ENCODE data around the gene OXTR. TPM values are rescaled to one million over a fixed set of nuclear protein-coding genes. Genes with fewer than 3 reads are reported as not detected.

The OXTR gene
- total and polyA plus RNA-seq, 2 of the 4 experiments (the other 2 are of a cell fraction), result 42.8 to 56.1 TPM

- H3K9me3 ChIP-seq (ENCODE audit: control insufficient read depth, insufficient read depth, low read length), result no peaks in the 10 kb centered on the region
- H3K4ac ChIP-seq (ENCODE audit: low read depth, low read length), result no peak overlapping the region
- no peaks in the 10 kb centered on the region for H3K36me3 ChIP-seq (ENCODE audit: control insufficient read depth, insufficient read depth, low read length)
- H4K5ac ChIP-seq (ENCODE audit: low read depth, low read length), result no peak overlapping the region
- H3K4me1 ChIP-seq (ENCODE audit: control insufficient read depth, insufficient read depth, low read length), result peaks cover 4% of the 10 kb centered on the region
- H3K79me1 ChIP-seq (ENCODE audit: low read depth in 1 of 2, low read length in 2 of 2), result no peaks in the 10 kb centered on the region
- no CpG with 5 or more reads among the region's 7 CpGs for WGBS, 2 experiments (ENCODE audit: extremely low coverage in 2 of 2, insufficient read length in 1 of 2)
- no peak overlapping the region for H3K23ac ChIP-seq (ENCODE audit: low read depth, low read length)
- in situ Hi-C loops (cut with MboI; ENCODE audit: low sequenced_read_pairs) (loop anchor here (25.0 kb wide), 1 partner anchor 310 kb away; no protein-coding TSS in a partner anchor), intact Hi-C loops (cut with micrococcal nuclease) (no loop called here), dilution Hi-C loops (cut with HindIII; ENCODE audit: low sequenced_read_pairs, unreplicated experiment) (no loop called here)
- no peak overlapping the region for H3K27ac ChIP-seq (ENCODE audit: insufficient read depth, low read length)
- BruUV-seq (replicated peaks), result no TSS peak
- no peak for ATAC-seq (ENCODE audit: low read depth)
- H3K9me1 ChIP-seq (ENCODE audit: insufficient read depth, low read length), result peaks cover 9% of the 10 kb centered on the region; the same call in 1 of the 2 replicates
- no peak overlapping the region for H3K4me2 ChIP-seq (ENCODE audit: low read depth, low read length)
- H2BK120ac ChIP-seq (ENCODE audit: low read depth, low read length), result no peak overlapping the region
- DNase-seq, result no peak
- no peak overlapping the region for H3K4me3 ChIP-seq (ENCODE audit: insufficient read depth, low read depth, low read length)
- no peak overlapping the region for H3K18ac ChIP-seq (ENCODE audit: low read depth, low read length)
- no peak overlapping the region for H2BK20ac ChIP-seq (ENCODE audit: low read depth, low read length)
- H3K14ac ChIP-seq (replicated peaks; ENCODE audit: low read depth, low read length), result no peak overlapping the region
- H2AFZ ChIP-seq (replicated peaks; ENCODE audit: low read length, poor library complexity), result no peak overlapping the region
- ChIA-PET POLR2A (ENCODE audit: unreplicated experiment) (no interaction called here), CTCF (no interaction called here)
- TF ChIP-seq CTCF (conservative IDR thresholded peaks at IDR 0.05; ENCODE audit: low read depth, low read length) (no peak), MAZ (IDR thresholded peaks at IDR 0.05; ENCODE audit: borderline replicate concordance, low read depth, low read length) (no peak), USF2 (IDR thresholded peaks at IDR 0.05; ENCODE audit: low read depth, low read length) (no peak), CEBPB (IDR thresholded peaks at IDR 0.05; ENCODE audit: low read depth, low read length) (no peak), NFE2L2 (IDR thresholded peaks at IDR 0.05; ENCODE audit: low read depth, low read length) (no peak), POLR2A (IDR thresholded peaks at IDR 0.05; ENCODE audit: low read depth, low read length) (no peak), RAD21 (IDR thresholded peaks at IDR 0.05; ENCODE audit: low read length) (no peak), ELK1 (IDR thresholded peaks at IDR 0.05; ENCODE audit: borderline replicate concordance, low read depth, low read length) (no peak), FOS (IDR thresholded peaks at IDR 0.05; ENCODE audit: low read depth, low read length) (no peak)
- H2BK5ac ChIP-seq (ENCODE audit: low read depth, low read length, poor library complexity, severe bottlenecking), result no peak overlapping the region
- no peak overlapping the region; the same call in 1 of the 2 replicates for H2AK5ac ChIP-seq (ENCODE audit: low read depth, low read length)
- no peak overlapping the region for H2AK9ac ChIP-seq (replicated peaks; ENCODE audit: low read depth, low read length, poor library complexity)
- H3K9ac ChIP-seq (ENCODE audit: low read depth, low read length), result no peak overlapping the region
- H3K56ac ChIP-seq (ENCODE audit: extremely low read depth, insufficient read depth, low read length), result no peak overlapping the region
- no peak overlapping the region for H2BK15ac ChIP-seq (ENCODE audit: low read depth, low read length)
- H4K20me1 ChIP-seq (ENCODE audit: insufficient read depth, low read length), result no peaks in the 10 kb centered on the region
- H4K91ac ChIP-seq (ENCODE audit: insufficient read depth, low read depth, low read length), result no peak overlapping the region
- H3K27me3 ChIP-seq (ENCODE audit: control insufficient read depth, insufficient read depth, low read length), result no peaks in the 10 kb centered on the region
- no peak overlapping the region for H4K8ac ChIP-seq (ENCODE audit: low read depth in 2 of 2, low read length in 2 of 2)
Measured at GRCh38 chr3:8746780-8747345, 22.6 kb downstream of the OXTR start.

All from IMR-90 (cell line).